ENCODE results near the gene NFATC1. TPM values are rescaled to one million over a fixed set of nuclear protein-coding genes. Genes with fewer than 3 reads are reported as not detected.

Gene NFATC1
- total RNA-seq = 4.2 and 12.9 TPM in 2 replicates

DNA sequence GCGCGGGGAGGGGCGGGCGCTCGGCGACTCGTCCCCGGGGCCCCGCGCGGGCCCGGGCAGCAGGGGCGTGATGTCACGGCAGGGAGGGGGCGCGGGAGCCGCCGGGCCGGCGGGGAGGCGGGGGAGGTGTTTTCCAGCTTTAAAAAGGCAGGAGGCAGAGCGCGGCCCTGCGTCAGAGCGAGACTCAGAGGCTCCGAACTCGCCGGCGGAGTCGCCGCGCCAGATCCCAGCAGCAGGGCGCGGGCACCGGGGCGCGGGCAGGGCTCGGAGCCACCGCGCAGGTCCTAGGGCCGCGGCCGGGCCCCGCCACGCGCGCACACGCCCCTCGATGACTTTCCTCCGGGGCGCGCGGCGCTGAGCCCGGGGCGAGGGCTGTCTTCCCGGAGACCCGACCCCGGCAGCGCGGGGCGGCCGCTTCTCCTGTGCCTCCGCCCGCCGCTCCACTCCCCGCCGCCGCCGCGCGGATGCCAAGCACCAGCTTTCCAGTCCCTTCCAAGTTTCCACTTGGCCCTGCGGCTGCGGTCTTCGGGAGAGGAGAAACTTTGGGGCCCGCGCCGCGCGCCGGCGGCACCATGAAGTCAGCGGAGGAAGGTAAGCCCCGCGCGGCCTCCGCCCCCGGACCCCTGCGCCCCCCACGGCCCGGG is at the start of gene NFATC1:
Gene NFATC1 (plus strand): TSS at position 170 of the 644 bp plus-strand sequence. CDS start 295 bp downstream, at position 465.

